NCI-H69 (cell line): ENCODE measurements around the gene EML4.

Source experiments
- DNase-seq: peaks from one replicate; lab custom pipeline; 2025; lab: John Stamatoyannopoulos, UW

Gene EML4

GRCh38 chr2:42194428-42194827 lies 25.3 kb downstream of the EML4 start:
- DNase-seq, result no peak

- no peak for DNase-seq
Observed at GRCh38 chr2:42195559-42195958, 26.4 kb downstream of the EML4 start.

GRCh38 chr2:42196070-42196402 lies 26.9 kb downstream of the EML4 start:
- no peak for DNase-seq

- peak; percentile 74 for DNase-seq
Observed at GRCh38 chr2:42196403-42197267, 27.5 kb downstream of the EML4 start.

- DNase-seq, result no peak
Observed at GRCh38 chr2:42197792-42198191, 28.6 kb downstream of the EML4 start.

- DNase-seq, result no peak
Observed at GRCh38 chr2:42198466-42198865, 29.3 kb downstream of the EML4 start.

GRCh38 chr2:42199002-42199401 lies 29.8 kb downstream of the EML4 start:
- no peak for DNase-seq

- DNase-seq, result no peak
Observed at GRCh38 chr2:42199626-42200025, 30.5 kb downstream of the EML4 start.

GRCh38 chr2:42200926-42201855 lies 32.0 kb downstream of the EML4 start:
- no peak for DNase-seq

GRCh38 chr2:42202634-42203008 lies 33.5 kb downstream of the EML4 start:
- no peak for DNase-seq

- DNase-seq, result no peak
Observed at GRCh38 chr2:42203792-42204191, 34.6 kb downstream of the EML4 start.

- DNase-seq, result no peak
Observed at GRCh38 chr2:42205337-42205736, 36.2 kb downstream of the EML4 start.

GRCh38 chr2:42207826-42208225 lies 38.7 kb downstream of the EML4 start:
- no peak for DNase-seq

GRCh38 chr2:42210203-42210602 lies 41.0 kb downstream of the EML4 start:
- no peak for DNase-seq

- no peak for DNase-seq
Observed at GRCh38 chr2:42211291-42211690, 42.1 kb downstream of the EML4 start.

- DNase-seq, result no peak
Observed at GRCh38 chr2:42214669-42215068, 45.5 kb downstream of the EML4 start.

- DNase-seq, result no peak
Observed at GRCh38 chr2:42216694-42217093, 47.5 kb downstream of the EML4 start.

- DNase-seq, result no peak
Observed at GRCh38 chr2:42217307-42217706, 48.2 kb downstream of the EML4 start.

- DNase-seq, result no peak
Observed at GRCh38 chr2:42217914-42218313, 48.8 kb downstream of the EML4 start.

- DNase-seq, result no peak
Observed at GRCh38 chr2:42218712-42219111, 49.6 kb downstream of the EML4 start.

GRCh38 chr2:42219160-42219559 lies 50.0 kb downstream of the EML4 start:
- no peak for DNase-seq

GRCh38 chr2:42220566-42220965 lies 51.4 kb downstream of the EML4 start:
- no peak for DNase-seq
